Stimulated activated CD4-positive, alpha-beta T cell treated with anti-CD3 and anti-CD28 coated beads, Interleukin-2, amount 100 ng/mL, for 4 hours (primary cell): ENCODE results near the gene S100A1.
"Not testable (repeated sequence)": the region's sequence is repeated elsewhere in the genome, so short reads cannot be mapped to it uniquely, and the experiment has no call there.

Source experiments
- DNase-seq: peaks from one replicate; pipeline ENCODE4 v3.0.0-alpha.2; 2020; ENCODE audit warnings: low read depth

The S100A1 gene

DNA sequence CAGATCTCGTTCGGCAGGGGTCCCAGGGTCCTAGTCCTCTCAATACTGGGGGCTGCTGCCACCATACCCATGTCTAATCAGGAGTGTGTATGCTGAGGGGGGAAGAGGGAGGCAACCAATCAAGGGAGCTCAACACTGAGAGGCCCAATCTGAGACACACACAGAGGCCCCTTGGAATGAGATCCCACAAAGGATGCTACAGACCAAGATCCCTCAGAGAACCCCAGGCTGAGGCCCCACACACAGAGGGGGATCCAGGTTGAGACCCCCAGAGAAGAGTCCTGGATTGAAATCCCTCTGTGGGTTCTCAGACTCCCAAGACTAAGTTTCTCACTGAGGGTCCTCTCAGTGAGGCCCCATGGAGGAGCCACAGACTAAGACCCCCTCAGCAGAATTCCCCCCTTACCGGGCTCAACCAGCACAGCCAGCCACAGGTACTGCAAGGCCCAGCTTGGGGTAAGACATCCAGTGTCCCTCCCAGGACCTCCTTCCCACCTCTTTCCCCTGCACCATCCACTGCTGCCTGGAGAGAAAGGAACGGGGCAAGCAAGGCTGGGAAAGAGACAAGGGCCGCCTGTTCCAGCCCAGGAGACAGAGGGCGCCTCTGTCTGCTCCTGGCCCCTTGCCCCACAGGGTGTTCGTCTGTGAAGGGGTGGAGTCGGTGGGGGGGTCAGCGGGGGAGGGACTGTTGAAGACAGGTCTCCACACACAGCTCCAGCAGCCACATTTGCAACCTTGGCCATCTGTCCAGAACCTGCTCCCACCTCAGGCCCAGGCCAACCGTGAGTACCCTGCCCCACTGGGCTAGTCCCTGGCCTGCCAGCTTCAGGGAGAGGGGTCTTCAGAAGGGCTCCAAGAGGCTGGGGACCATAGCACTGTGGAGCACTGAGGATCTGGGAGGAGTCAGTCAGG is at the start of gene S100A1:
S100A1 (plus strand) TSS at position 720 of the 912 bp plus-strand sequence. CDS start 2,088 bp downstream, outside the sequence.
- DNase-seq: no peak

- DNase-seq: no peak
Measured at GRCh38 chr1:153578490-153578889, 49.7 kb upstream of the S100A1 start.

GRCh38 chr1:153578936-153579335 is 49.3 kb upstream of the S100A1 start:
- DNase-seq: no peak

DNA sequence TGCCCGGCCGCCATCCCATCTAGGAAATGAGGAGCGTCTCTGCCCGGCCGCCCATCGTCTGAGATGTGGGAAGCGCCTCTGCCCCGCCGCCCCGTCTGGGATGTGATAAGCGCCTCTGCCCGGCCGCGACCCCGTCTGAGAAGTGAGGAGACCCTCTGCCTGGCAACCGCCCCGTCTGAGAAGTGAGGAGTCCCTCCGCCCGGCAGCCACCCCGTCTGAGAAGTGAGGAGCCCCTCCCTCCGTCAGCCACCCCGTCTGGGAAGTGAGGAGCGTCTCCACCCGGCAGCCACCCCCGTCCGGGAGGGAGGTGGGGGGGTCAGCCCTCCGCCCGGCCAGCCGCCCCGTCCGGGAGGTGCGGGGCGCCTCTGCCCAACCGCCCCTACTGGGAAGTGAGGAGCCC is 45.4 kb upstream of the S100A1 start:
- not testable (repeated sequence) for DNase-seq

- not testable (repeated sequence) for DNase-seq
Measured at GRCh38 chr1:153583514-153583913, 44.7 kb upstream of the S100A1 start.

GRCh38 chr1:153583976-153584375 is 44.3 kb upstream of the S100A1 start:
- DNase-seq: no peak

GRCh38 chr1:153585006-153585405 is 43.2 kb upstream of the S100A1 start:
- DNase-seq: no peak

DNA sequence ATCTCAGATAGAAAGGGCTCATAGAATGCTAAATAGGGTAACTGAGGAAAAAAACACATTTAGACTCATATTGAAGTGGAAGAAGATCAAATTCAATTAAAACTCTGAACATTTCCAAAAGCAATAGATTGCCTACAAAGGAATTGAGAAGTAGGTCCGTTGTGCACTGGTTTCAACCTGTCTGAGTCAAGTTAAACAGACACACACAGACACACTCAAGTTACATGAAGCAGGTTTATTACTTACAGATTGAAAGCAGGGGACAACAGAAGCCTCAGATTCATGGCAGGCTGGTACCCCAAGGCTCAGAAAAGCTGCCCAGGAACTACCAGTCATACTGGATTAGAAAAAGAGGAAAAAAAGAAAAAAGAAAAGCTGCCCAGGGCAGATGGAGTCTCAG is 41.9 kb upstream of the S100A1 start:
- no peak for DNase-seq

DNA sequence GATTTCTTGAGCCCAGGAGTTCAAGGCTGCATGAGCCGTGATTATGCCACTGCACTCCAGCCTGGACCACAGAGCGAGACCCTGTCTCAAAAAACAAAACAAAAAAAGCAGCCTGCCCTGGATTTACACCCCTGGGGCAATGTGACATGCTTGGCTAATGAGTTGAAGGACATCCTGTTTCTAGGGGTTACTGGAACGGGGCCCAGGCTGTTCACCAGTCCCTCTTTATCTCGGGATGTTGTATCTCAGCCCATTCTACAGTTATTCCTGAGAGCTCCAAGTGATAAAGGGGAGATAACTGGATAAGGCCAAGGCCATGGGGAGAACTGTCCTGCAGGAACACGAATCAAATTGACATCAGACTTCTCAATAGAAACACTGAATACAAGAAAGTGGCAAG is 40.9 kb upstream of the S100A1 start:
- DNase-seq: no peak

- not testable (repeated sequence) for DNase-seq
Measured at GRCh38 chr1:153588033-153588432, 40.2 kb upstream of the S100A1 start.

DNA sequence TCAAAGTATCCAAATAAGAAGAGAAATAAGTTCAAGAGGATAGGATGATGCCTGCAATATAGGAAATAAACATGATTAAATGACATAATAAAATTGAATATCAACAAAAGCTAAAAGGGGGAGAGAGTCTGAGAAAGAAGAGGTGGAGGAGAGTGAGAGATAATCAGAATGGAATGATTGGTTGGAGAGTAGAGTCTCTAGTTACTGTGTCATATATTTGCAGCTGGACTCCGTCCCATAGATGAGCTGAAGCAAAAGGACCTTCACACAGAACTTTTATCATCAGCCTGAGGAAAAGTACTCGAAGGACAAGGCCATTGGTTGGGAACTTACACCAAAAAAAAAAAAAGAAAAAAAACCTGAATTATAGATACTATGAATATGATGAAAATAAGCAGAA is 39.8 kb upstream of the S100A1 start:
- DNase-seq: no peak

GRCh38 chr1:153592748-153593147 is 35.5 kb upstream of the S100A1 start:
- no peak for DNase-seq

DNA sequence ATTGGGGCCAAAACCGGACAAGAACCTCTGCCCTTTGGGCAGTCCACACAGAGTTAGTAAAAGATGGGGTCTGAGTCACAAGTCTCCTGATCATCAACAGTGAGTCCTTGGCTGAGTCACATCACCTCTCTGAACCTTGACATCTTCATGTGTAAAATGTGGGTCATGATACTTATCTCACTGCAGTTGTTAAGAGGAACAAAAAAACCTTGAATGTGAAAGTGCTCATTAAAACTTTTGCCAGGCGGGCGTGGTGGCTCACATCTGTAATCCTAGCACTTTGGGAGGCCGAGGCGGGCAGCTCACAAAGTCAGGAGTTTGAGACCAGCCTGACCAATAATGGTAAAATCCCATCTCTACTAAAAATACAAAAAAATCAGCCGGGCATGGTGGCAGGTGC is 31.0 kb upstream of the S100A1 start:
- DNase-seq: no peak

DNA sequence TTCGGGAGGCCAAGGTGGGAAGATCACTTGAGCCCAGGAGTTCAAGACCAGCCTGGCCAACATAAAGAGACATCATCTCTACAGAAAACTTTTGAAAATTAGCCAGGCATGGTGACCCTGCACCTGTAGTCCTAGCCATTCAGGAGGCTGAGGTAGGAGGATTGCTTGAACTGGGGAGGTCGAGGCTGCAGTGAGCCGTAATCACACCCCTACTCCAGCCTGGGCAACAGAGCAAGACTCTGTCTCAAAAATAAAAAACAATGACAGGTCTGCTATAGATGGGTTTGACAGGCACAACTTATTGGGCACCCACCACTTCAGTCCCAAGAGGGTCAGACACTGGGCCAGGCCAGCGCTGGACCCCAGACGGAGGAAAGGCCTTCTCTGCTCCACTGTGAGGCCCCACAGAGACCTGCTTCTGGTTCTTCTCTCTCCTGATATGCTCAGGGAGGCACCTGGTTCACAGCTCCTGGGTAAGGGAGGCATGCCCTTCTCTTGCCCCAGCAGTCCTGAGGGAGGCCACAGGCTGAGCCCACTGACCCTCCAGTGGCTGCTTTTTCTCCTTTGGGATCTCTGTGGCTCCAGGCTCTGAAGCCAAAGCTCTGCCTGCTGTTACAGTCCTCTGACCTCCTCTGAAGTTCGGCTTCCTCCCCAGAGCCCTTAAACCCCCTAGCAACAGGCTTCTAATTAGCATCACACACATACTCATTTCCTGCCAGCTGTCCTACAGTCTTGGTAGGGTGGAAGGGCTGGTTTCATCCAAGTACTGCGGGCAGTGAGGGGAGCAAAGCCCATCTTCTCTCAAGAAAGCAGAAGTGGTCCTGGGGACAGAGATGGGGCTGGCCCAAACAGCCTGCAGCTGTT is 29.7 kb upstream of the S100A1 start:
- no peak for DNase-seq

DNA sequence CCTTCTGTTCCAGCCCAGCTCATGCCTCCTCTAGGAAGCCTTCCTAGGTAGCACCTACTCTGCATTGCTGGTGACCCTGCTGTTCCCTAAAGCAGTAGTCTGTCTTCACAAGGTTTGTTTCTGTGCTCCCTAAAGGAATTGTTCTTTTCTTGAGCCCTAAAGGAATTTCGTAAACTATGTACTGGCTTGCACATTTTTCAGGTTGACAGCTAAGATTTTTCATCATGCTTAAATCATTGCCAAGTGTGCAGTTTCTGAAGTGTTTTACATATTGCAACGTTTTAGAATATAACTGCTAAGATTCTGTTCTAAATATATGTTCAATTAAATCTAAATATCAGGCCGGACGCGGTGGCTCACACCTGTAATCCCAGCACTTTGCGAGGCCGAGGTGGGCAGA is 28.4 kb upstream of the S100A1 start:
- no peak for DNase-seq

- DNase-seq: no peak
Measured at GRCh38 chr1:153602749-153603148, 25.5 kb upstream of the S100A1 start.

- no peak for DNase-seq
Measured at GRCh38 chr1:153606194-153606593, 22.0 kb upstream of the S100A1 start.

DNA sequence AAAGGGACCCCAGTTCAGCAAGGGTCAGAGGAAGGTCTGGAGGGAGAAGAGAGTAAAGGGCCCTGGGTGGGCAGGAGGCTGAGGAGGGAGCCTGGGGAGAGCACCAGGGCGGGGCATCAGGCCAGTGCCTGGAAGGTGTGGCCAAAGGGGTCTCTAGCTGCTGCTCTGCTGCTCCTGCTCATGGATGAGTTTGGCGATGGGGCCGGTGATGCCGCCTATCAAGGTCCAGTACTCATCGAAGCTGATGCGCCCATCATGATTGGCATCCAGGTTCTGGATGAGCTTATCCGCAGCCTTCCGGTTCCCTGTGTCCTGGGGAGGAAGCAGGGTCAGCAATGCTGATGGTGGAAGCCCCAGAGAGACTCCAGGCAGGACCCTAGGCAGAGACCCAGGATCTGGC is 20.9 kb upstream of the S100A1 start:
- DNase-seq: no peak

DNA sequence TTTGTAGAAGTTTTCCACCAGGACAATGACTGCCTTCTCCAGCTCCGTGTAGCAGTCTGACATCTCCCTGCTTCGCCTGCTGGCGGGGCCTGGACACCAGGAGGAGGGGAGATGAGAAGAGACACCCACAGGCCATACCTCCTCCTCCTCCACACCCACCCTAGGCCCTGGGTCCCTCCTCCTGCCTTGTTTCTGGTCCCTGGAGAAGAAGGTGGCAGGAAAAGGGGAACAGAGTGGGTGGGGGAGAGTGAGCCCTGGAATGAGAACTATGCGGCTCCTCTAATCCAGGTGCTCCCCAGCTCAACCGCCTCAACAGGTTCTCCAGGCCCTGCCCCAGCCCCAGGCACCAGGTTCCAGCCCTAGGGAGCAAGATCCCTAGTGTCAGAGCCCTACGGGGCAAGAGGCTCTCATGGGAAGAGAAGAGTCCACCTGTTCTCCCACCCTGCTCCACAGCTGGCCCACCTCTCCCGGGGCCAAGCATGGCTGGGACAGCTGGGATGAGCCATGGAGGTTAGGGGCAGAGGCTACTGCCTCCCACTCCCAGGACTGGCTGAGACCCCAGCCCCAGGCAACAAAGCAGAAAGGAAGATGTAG is 20.0 kb upstream of the S100A1 start:
- DNase-seq: no peak

GRCh38 chr1:153608742-153609584 is 19.3 kb upstream of the S100A1 start:
- no peak for DNase-seq

GRCh38 chr1:153609585-153609907 is 18.7 kb upstream of the S100A1 start:
- no peak for DNase-seq

DNA sequence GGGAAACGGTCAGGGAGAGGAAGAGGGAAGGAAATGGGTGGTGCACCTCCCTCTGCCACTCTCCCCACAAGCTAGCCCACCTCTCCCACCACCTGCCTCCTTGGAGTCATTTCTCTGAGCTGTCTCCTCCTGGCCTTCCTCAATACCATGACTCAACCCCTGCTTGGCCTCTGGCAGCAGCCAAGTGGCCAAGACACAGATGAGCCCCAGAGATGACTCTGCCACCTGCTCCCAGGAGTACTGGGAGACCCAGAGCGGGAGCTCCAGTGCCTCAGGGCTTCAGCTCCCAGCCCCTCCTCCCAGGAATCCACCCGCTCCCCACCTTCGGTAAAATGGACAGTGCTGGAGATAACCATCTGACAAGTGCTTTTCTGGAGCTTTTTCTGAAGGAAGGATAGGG is 17.9 kb upstream of the S100A1 start:
- DNase-seq: no peak
